ENCODE data around the gene MAFB. TPM values are rescaled to one million over a fixed set of nuclear protein-coding genes. Genes with fewer than 3 reads are reported as not detected.

The MAFB gene
- total and polyA plus RNA-seq, 10 donors, result 18.7 to 295 (median 180) TPM

DNA sequence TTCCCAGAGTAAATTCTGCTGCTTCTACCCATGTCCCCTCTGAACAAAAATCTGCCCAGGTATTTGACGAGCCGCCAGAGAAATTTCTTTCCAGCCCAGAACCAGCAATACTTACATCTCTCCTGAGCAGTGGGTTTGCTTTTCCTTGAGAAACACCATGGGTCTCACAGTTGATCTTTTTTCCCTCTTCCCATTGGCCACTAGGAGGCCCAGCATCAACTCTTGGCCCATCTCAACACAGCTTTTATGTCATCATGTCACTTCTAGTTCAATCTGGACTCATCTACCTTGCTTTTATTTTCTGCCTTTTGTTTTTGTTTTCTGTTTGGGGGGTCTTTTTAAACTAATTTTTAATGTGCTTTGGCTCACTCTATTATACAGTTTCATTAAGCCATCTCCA is 18.8 kb downstream of the MAFB start:
- intact Hi-C loops (cut with DNase I; ENCODE audit: low total_unique reads), result no loop called here
- no peaks in the 10 kb centered on the region for H3K9me3 ChIP-seq
- no peak overlapping the region for H3K4me3 ChIP-seq
- no peak overlapping the region for H3K27ac ChIP-seq
- peaks cover 0 to 24% (median 8%) of the 10 kb centered on the region in 6 donors for H3K4me1 ChIP-seq
- no peaks in the 10 kb centered on the region for H3K27me3 ChIP-seq (replicated peaks in 1 of 7)
- TF ChIP-seq POLR2A (IDR thresholded peaks at IDR 0.05), result no peak
- TF ChIP-seq, protein P1, sequence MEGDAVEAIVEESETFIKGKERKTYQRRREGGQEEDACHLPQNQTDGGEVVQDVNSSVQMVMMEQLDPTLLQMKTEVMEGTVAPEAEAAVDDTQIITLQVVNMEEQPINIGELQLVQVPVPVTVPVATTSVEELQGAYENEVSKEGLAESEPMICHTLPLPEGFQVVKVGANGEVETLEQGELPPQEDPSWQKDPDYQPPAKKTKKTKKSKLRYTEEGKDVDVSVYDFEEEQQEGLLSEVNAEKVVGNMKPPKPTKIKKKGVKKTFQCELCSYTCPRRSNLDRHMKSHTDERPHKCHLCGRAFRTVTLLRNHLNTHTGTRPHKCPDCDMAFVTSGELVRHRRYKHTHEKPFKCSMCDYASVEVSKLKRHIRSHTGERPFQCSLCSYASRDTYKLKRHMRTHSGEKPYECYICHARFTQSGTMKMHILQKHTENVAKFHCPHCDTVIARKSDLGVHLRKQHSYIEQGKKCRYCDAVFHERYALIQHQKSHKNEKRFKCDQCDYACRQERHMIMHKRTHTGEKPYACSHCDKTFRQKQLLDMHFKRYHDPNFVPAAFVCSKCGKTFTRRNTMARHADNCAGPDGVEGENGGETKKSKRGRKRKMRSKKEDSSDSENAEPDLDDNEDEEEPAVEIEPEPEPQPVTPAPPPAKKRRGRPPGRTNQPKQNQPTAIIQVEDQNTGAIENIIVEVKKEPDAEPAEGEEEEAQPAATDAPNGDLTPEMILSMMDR (IDR thresholded peaks at IDR 0.05 in 8 of 11, conservative IDR thresholded peaks at IDR 0.05 in 3 of 11), result no peak
- TF ChIP-seq POLR2AphosphoS5 (IDR thresholded peaks at IDR 0.05), result no peak
- no peaks in the 10 kb centered on the region for H3K36me3 ChIP-seq
- no peak for DNase-seq
- whole genome bisulfite sequencing, 5 donors, result 84 to 100% (median 96%) methylated on average over 2 of the region's 2 CpGs

DNA sequence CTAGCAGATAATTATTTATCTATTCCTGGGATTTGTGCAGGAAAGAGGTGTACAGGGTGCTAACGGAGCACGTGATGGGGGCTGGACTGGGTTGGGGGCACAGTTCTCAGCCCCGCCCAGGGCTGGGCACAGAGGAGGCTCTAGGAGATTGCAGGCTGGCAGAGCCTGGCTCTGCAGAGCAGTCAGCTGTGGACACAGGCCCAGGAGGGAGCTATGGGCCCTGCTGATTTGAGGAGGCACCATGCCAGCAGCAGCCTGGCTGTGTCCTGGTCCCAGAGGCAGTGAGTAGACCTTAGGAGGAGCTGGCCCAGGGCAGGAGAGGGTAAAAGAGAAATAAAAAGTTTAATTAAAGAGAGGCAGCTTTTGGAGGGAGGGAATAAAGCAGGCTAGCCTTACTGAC is 19.3 kb downstream of the MAFB start:
- WGBS, 5 donors, result 77 to 87% (median 84%) methylated on average over 3 of the region's 3 CpGs
- Histone ChIP-seq H3K4me1 (peaks cover 0 to 23% (median 8%) of the 10 kb centered on the region in 6 donors), H3K27ac (no peak overlapping the region), H3K9me3 (no peaks in the 10 kb centered on the region), H3K27me3 (replicated peaks in 1 of 7) (no peaks in the 10 kb centered on the region), H3K36me3 (no peaks in the 10 kb centered on the region), H3K4me3 (no peak overlapping the region)
- TF ChIP-seq, protein P1 (IDR thresholded peaks at IDR 0.05 in 8 of 11, conservative IDR thresholded peaks at IDR 0.05 in 3 of 11), result no peak
- no peak for TF ChIP-seq POLR2A (IDR thresholded peaks at IDR 0.05)
- no peak for TF ChIP-seq POLR2AphosphoS5 (IDR thresholded peaks at IDR 0.05)
- intact Hi-C loops (cut with DNase I; ENCODE audit: low total_unique reads), result no loop called here
- no peak for DNase-seq

DNA sequence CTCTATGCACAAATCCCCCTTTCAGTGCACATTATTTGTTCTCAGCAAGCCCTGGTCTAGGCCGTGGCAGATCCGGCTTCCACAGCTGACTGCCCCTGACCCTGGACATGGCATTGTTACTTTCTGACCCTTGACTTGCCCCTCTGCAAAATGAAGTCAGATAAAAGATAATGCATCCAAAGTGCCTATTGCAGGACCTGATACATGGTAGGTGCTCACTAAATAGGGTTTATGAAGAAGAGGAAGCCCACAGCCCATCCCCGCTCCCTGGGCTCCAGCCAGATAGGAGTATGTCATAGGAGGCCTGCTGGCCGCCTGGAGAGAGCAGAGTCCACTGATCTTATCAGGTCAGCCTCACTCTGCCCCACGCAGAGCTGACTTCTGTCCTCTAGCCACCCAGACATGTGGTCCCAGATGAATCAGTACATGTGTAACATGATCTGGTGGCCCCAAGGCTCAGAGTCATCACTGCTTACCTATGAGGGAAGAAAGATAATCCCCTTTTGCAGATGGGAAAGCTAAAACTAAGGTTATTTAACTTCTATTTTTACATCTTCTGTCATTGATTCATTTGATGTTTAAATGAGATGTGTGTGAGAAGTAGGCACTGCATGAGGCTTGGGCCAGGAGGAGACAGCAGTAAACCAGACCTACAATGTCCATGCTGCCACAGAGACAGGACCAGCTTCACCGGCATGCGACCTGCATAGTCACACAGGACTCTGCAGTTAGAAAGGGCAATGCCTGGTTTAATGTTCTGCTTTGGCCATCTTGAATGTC is 20.4 kb downstream of the MAFB start:
- intact Hi-C loops (cut with DNase I; ENCODE audit: low total_unique reads), result no loop called here
- DNase-seq, result no peak
- Histone ChIP-seq H3K27ac (peak overlapping the region in 3 of 8 donors; percentile 1 to 40 (median 15)), H3K4me3 (no peak overlapping the region), H3K36me3 (no peaks in the 10 kb centered on the region), H3K9me3 (no peaks in the 10 kb centered on the region), H3K27me3 (replicated peaks in 1 of 7) (no peaks in the 10 kb centered on the region), H3K4me1 (peaks cover 0 to 23% (median 8%) of the 10 kb centered on the region in 6 donors)
- WGBS, 5 donors, result 73 to 87% (median 80%) methylated on average over 7 of the region's 7 CpGs
- TF ChIP-seq POLR2AphosphoS5 (IDR thresholded peaks at IDR 0.05) (peak in 2 of 3 donors; percentile 19 to 28), POLR2A (IDR thresholded peaks at IDR 0.05) (no peak)

DNA sequence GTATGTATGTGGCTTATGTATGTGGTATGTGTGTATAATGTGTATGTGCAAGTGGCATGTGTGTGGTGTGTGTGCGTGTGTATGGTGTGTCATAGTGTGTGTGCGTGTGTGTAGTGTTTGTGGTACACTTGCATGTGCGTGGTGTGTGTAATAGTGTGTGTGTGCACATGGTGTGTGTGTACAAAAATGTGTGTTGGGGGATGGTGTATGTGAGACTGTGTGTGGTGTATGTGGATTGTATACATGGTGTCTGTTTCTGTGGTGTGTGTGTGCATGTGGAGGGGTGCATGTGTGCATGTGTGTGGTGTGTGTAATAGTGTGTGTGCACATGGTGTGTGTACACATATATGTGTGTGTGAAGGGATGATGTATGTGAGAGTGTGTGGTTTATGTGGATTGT is 21.5 kb downstream of the MAFB start:
- Histone ChIP-seq H3K27me3 (replicated peaks in 1 of 7) (no peaks in the 10 kb centered on the region), H3K4me3 (no peak overlapping the region), H3K27ac (no peak overlapping the region), H3K9me3 (no peaks in the 10 kb centered on the region), H3K4me1 (peaks cover 0 to 23% (median 8%) of the 10 kb centered on the region in 6 donors), H3K36me3 (no peaks in the 10 kb centered on the region)
- TF ChIP-seq POLR2AphosphoS5 (IDR thresholded peaks at IDR 0.05), result no peak
- TF ChIP-seq, protein P1 (IDR thresholded peaks at IDR 0.05 in 8 of 11, conservative IDR thresholded peaks at IDR 0.05 in 3 of 11), result no peak
- no peak for TF ChIP-seq POLR2A (IDR thresholded peaks at IDR 0.05)
- WGBS, 5 donors, result 83 to 96% (median 92%) methylated on average over 3 of the region's 3 CpGs
- intact Hi-C loops (cut with DNase I; ENCODE audit: low total_unique reads), result no loop called here
- no peak for DNase-seq
